ENCODE data around the gene MREG.

Gene MREG

GRCh38 chr2:216051350-216051749 is 38.0 kb upstream of the MREG start:
- in situ Hi-C loops (cut with MboI; ENCODE audit: low sequenced_read_pairs, unreplicated experiment) = no loop called here
- no peak for DNase-seq (ENCODE audit: low spot score)
- TF ChIP-seq CTCF (IDR thresholded peaks at IDR 0.05; ENCODE audit: borderline replicate concordance, control extremely low read depth, extremely low read depth, insufficient read depth, missing control alignments) = no peak

GRCh38 chr2:216049452-216049851 is 36.1 kb upstream of the MREG start:
- in situ Hi-C loops (cut with MboI; ENCODE audit: low sequenced_read_pairs, unreplicated experiment) = no loop called here
- no peak for TF ChIP-seq CTCF (IDR thresholded peaks at IDR 0.05; ENCODE audit: borderline replicate concordance, control extremely low read depth, extremely low read depth, insufficient read depth, missing control alignments)
- no peak for DNase-seq (ENCODE audit: low spot score)

GRCh38 chr2:216047397-216047796 is 34.0 kb upstream of the MREG start:
- DNase-seq (ENCODE audit: low spot score) = no peak
- in situ Hi-C loops (cut with MboI; ENCODE audit: low sequenced_read_pairs, unreplicated experiment) = no loop called here
- no peak for TF ChIP-seq CTCF (IDR thresholded peaks at IDR 0.05; ENCODE audit: borderline replicate concordance, control extremely low read depth, extremely low read depth, insufficient read depth, missing control alignments)

- in situ Hi-C loops (cut with MboI; ENCODE audit: low sequenced_read_pairs, unreplicated experiment) = no loop called here
- no peak for TF ChIP-seq CTCF (IDR thresholded peaks at IDR 0.05; ENCODE audit: borderline replicate concordance, control extremely low read depth, extremely low read depth, insufficient read depth, missing control alignments)
- peak; percentile 36 for DNase-seq (ENCODE audit: low spot score)
These were observed 31.6 kb upstream of the MREG start for GRCh38 chr2:216044883-216045486.

- no peak for TF ChIP-seq CTCF (IDR thresholded peaks at IDR 0.05; ENCODE audit: borderline replicate concordance, control extremely low read depth, extremely low read depth, insufficient read depth, missing control alignments)
- no peak for DNase-seq (ENCODE audit: low spot score)
- in situ Hi-C loops (cut with MboI; ENCODE audit: low sequenced_read_pairs, unreplicated experiment) = no loop called here
These were observed 30.6 kb upstream of the MREG start for GRCh38 chr2:216043949-216044348.

GRCh38 chr2:216041438-216041837 is 28.1 kb upstream of the MREG start:
- in situ Hi-C loops (cut with MboI; ENCODE audit: low sequenced_read_pairs, unreplicated experiment) = no loop called here
- no peak for TF ChIP-seq CTCF (IDR thresholded peaks at IDR 0.05; ENCODE audit: borderline replicate concordance, control extremely low read depth, extremely low read depth, insufficient read depth, missing control alignments)
- DNase-seq (ENCODE audit: low spot score) = no peak

All from GM13976 (cell line).